ENCODE results near the gene DDAH1. TPM values are rescaled to one million over a fixed set of nuclear protein-coding genes. Genes with fewer than 3 reads are reported as not detected.

DDAH1 gene
- total RNA-seq, 1 donor from 2014 or later, result 33.4 TPM

DNA sequence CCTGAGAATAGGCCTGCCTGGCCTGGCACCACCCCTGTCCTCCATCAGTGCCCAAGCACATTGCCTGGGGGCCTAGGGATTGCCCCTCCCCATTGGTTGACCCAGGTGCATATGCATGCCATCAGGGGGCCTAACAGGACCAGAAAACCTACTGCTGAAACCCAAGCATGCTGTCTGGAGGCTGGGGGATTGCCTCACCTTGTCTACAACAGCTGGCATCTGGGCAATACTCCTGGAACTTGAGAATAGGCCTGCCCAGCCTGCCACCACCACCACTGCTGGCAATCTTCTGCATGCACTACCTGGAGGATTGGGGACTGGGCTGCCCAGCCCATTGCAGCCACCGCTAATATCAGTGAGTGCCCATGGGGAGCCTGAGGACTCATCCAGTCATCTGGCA, 132.4 kb downstream of the DDAH1 start:
- Mint-ChIP-seq H3K9me3 (ENCODE audit: low read depth) (peaks cover 7% of the 10 kb centered on the region), H3K36me3 (ENCODE audit: insufficient read depth) (peaks cover 4% of the 10 kb centered on the region), H3K4me3 (ENCODE audit: low read depth) (no peak overlapping the region), H3K4me1 (ENCODE audit: low read depth) (peaks cover 7% of the 10 kb centered on the region), H3K27me3 (no peaks in the 10 kb centered on the region), H3K27ac (no peak overlapping the region)
- TF ChIP-seq, protein P1, sequence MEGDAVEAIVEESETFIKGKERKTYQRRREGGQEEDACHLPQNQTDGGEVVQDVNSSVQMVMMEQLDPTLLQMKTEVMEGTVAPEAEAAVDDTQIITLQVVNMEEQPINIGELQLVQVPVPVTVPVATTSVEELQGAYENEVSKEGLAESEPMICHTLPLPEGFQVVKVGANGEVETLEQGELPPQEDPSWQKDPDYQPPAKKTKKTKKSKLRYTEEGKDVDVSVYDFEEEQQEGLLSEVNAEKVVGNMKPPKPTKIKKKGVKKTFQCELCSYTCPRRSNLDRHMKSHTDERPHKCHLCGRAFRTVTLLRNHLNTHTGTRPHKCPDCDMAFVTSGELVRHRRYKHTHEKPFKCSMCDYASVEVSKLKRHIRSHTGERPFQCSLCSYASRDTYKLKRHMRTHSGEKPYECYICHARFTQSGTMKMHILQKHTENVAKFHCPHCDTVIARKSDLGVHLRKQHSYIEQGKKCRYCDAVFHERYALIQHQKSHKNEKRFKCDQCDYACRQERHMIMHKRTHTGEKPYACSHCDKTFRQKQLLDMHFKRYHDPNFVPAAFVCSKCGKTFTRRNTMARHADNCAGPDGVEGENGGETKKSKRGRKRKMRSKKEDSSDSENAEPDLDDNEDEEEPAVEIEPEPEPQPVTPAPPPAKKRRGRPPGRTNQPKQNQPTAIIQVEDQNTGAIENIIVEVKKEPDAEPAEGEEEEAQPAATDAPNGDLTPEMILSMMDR (IDR thresholded peaks at IDR 0.05; ENCODE audit: unreplicated experiment), result no peak
- no peak for DNase-seq (ENCODE audit: low spot score, unreplicated experiment)

DNA sequence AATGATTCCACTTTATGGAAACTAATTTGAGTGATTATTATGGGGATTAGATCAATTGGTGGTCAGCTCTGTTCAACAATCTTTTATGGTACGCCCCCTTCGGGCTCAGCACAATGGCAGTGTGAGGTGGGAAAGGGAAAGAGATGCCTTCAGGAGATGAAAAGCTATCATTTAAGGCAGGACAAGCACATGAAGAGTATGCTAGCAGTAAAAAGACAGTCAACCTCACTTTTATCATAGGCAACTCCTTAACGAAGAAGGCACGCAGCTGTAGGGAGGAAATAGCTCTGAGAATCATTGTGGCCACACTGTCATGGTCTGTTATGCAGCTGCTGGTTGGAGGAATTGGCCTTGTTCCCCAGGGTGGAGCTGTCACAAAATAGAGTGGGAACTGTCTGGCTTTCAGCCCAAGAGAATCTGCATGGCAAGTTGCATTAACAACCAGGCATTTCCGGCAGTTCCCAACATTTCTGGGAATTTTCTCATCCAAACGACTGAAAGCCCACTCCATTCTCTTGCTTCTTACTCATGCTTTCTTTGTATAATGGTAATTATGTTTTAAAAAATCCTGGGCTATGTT, 134.2 kb downstream of the DDAH1 start:
- DNase-seq (ENCODE audit: low spot score, unreplicated experiment), result no peak
- TF ChIP-seq, protein P1 (IDR thresholded peaks at IDR 0.05; ENCODE audit: unreplicated experiment), result no peak
- Mint-ChIP-seq H3K27ac (peak overlapping the region; percentile 49), H3K36me3 (ENCODE audit: insufficient read depth) (peaks cover 4% of the 10 kb centered on the region), H3K27me3 (no peaks in the 10 kb centered on the region), H3K4me3 (ENCODE audit: low read depth) (no peak overlapping the region), H3K9me3 (ENCODE audit: low read depth) (peaks cover 7% of the 10 kb centered on the region), H3K4me1 (ENCODE audit: low read depth) (peaks cover 9% of the 10 kb centered on the region)

DNA sequence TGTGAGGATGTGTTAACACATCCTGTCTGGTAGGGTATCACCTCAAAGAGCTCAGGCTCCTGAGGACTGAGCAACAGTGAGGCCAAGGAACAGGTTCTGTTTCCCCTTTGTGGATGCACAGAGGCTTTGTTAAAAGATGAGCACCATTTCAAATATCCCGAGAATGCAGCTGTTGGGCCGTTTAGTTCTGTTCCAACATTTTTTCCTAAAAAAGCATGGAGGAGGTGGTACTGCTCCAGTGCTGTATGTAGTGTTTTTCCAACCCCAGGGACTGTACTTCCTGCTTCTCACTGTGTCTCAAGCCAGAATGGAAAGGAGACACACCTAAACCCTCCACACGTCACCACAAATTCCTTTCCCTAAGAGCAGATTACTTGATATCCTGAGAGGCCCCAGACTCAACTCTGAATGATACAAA, 134.7 kb downstream of the DDAH1 start:
- no peaks in the 10 kb centered on the region for H3K27me3 Mint-ChIP-seq
- H3K4me1 Mint-ChIP-seq (ENCODE audit: low read depth), result peaks cover 9% of the 10 kb centered on the region
- TF ChIP-seq, protein P1 (IDR thresholded peaks at IDR 0.05; ENCODE audit: unreplicated experiment), result no peak
- peaks cover 7% of the 10 kb centered on the region for H3K9me3 Mint-ChIP-seq (ENCODE audit: low read depth)
- peaks cover 4% of the 10 kb centered on the region for H3K36me3 Mint-ChIP-seq (ENCODE audit: insufficient read depth)
- DNase-seq (ENCODE audit: low spot score, unreplicated experiment), result no peak
- no peak overlapping the region for H3K4me3 Mint-ChIP-seq (ENCODE audit: low read depth)
- no peak overlapping the region for H3K27ac Mint-ChIP-seq

DNA sequence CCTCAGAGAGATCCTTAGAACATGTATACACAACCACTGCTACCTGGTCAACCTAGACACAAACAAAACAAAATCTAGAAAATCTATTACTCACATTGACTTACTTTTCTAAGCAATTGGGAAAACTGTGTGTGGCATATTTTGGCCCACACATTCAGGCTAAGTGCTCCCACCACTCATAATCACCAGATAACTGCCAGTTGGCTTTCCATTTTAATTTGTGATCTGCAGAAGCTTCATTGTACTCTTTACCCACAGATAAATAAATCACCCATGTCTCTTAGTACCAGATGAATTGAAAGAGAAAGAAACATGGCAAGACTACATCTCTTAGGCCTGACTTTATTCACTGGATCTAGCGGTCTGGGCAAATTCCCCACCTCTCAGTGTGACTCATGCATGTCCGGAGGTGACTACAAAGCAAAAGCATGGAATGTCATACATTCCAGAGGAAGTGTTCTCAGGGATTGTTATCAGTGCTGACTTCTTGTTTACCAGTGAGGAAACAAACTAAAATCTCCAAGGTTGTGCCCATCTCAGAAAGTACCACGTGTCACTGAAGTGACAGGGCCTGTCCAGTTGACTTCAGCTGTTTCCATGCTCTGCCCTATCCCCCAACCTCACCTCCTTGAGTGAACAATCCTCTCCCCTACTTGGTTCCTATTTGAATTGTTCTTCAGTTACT, 136.1 kb downstream of the DDAH1 start:
- no peaks in the 10 kb centered on the region for H3K27me3 Mint-ChIP-seq
- peaks cover 9% of the 10 kb centered on the region for H3K4me1 Mint-ChIP-seq (ENCODE audit: low read depth)
- TF ChIP-seq, protein P1 (IDR thresholded peaks at IDR 0.05; ENCODE audit: unreplicated experiment), result no peak
- H3K9me3 Mint-ChIP-seq (ENCODE audit: low read depth), result peaks cover 7% of the 10 kb centered on the region
- peaks cover 2% of the 10 kb centered on the region for H3K36me3 Mint-ChIP-seq (ENCODE audit: insufficient read depth)
- H3K27ac Mint-ChIP-seq, result peak overlapping the region; percentile 33
- H3K4me3 Mint-ChIP-seq (ENCODE audit: low read depth), result no peak overlapping the region
- no peak for DNase-seq (ENCODE audit: low spot score, unreplicated experiment)

DNA sequence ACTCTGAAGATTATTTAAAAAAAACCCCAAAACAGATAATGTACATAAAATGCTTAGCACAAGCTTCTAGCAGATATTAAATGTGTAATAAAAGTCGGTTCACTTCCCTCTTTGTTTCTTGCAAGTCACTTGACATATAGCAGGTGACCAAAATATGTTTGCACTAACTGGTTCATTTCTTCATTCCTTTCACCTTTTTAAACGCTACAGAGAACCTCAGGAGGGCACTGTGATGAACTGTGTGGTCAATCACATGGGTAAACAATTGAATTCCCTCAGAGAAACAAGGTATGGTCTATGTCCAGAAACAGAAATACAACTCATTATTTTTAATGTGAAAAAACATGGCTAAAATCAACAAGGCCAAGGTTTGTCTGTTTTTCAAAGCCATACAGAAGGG, 137.2 kb downstream of the DDAH1 start:
- no peak for DNase-seq (ENCODE audit: low spot score, unreplicated experiment)
- H3K4me3 Mint-ChIP-seq (ENCODE audit: low read depth), result no peak overlapping the region
- H3K36me3 Mint-ChIP-seq (ENCODE audit: insufficient read depth), result no peaks in the 10 kb centered on the region
- TF ChIP-seq, protein P1 (IDR thresholded peaks at IDR 0.05; ENCODE audit: unreplicated experiment), result no peak
- H3K27me3 Mint-ChIP-seq, result no peaks in the 10 kb centered on the region
- no peaks in the 10 kb centered on the region for H3K9me3 Mint-ChIP-seq (ENCODE audit: low read depth)
- peaks cover 9% of the 10 kb centered on the region for H3K4me1 Mint-ChIP-seq (ENCODE audit: low read depth)
- H3K27ac Mint-ChIP-seq, result no peak overlapping the region

Measured in progenitor cell of endocrine pancreas (in vitro differentiated cells).